Ovary (tissue), 9 donors: Measurements from ENCODE around the gene PALMD. TPM values are rescaled to one million over a fixed set of nuclear protein-coding genes. Genes with fewer than 3 reads are reported as not detected.
A peak's percentile ranks its signal among the peaks of the same experiment; 100 is the strongest.

Experiments
- DNase-seq, 5 donors: peaks; one replicate each; pipeline ENCODE4 v3.0.0-alpha.2; 2019 to 2020
- H3K27ac ChIP-seq, 2 donors: fragments of 200-600 bp; one replicate each; pipeline versions ENCODE4 v1.5.1 to v1.8.0; 2019 to 2022
- H3K27me3 ChIP-seq: fragments of 200-600 bp; one replicate; pipeline ENCODE4 v1.8.0; 2022
- H3K36me3 ChIP-seq: fragments of 200-600 bp; sonication (generic); one replicate; pipeline ENCODE4 v1.5.1; 2019
- H3K4me1 ChIP-seq: one replicate; pipeline ENCODE4 v1.8.1; 2013; ENCODE audit warnings: mild to moderate bottlenecking, moderate library complexity; ENCODE audit not compliant: insufficient read depth
- H3K4me3 ChIP-seq: fragments of 200-600 bp; sonication (generic); one replicate; pipeline ENCODE4 v1.5.1; 2017
- H3K9me3 ChIP-seq, 2 donors: fragments of 200-600 bp in 1 of 2; sonication (generic) in 1 of 2; one replicate each; pipeline versions ENCODE4 v1.5.1 to v1.8.1; 2013 to 2019; ENCODE audit warnings: mild to moderate bottlenecking in 1 of 2, moderate library complexity in 1 of 2
- CTCF ChIP-seq, 3 donors: fragments of 450-650 bp in 2 of 3; fragments of 200-600 bp in 1 of 3; IDR thresholded peaks; one replicate each; pipeline versions ENCODE4 v1.5.1 to v1.8.0; 2016 to 2022; ENCODE audit warnings: antibody characterized with exemption in 3 of 3, mild to moderate bottlenecking in 1 of 3
- EP300 ChIP-seq: sonication (generic); formaldehyde crosslinking; IDR thresholded peaks from one replicate; pipeline ENCODE4 v1.6.1; 2017; ENCODE audit warnings: antibody characterized with exemption
- POLR2A ChIP-seq: fragments of 450-650 bp; IDR thresholded peaks from one replicate; pipeline ENCODE4 v1.6.1; 2017; ENCODE audit warnings: antibody characterized with exemption, mild to moderate bottlenecking, moderate library complexity
- WGBS, 3 donors: extraction: QIAGEN DNeasy Blood & Tissue Kit in 1 of 3; methylation state at CpG; one replicate each; pipeline versions ENCODE4 v1.1.5 to v1.1.7; 2013 to 2017; 5-methylcytosine and 5-hydroxymethylcytosine counted together
- intact Hi-C, 4 donors: fragments of 100-400 bp; cut with DNase I; formaldehyde crosslinking; loops; one replicate each; pipeline versions ENCODE4 v1.11.0 to v1.15.1; 2022 to 2023
- polyA plus RNA-seq, 2 donors: library from polyadenylated mRNA; stranded (reverse); fragments of 200-250 nt in 1 of 2; fragments of 350-450 nt in 1 of 2; fragmentation: Illumina TruSeq in 1 of 2; extraction: RNeasy Lipid Tissue Mini Kit (QIAGEN cat#74804) in 1 of 2; gene quantifications; one replicate each; pipeline ENCODE4 v1.2.3, GENCODE V29; 2013 to 2014
- total RNA-seq, 7 donors: library from RNA; depleted of rRNA in 2 of 7; stranded (reverse); fragments of >200 nt in 2 of 7; fragmentation: NEBNext Ultra II Directional in 3 of 7; extraction: Animal tissue kit (Norgen Biotek cat#: 25700) in 3 of 7; gene quantifications; one replicate each; pipeline versions ENCODE4 v1.1.0 to v1.2.4, GENCODE V29; 2016 to 2023
- donor health status: DM: no; HTN: no; CAD: no; lungs with moderate emphysema.
- donor health status: DM: no; HTN: no; CAD: no.
- donor health status: Bipolar disorder and iron deficiency.
- donor health status: DM: yes; HTN: yes; CAD: no.
- donor health status: DM: no; HTN: no; CAD: no.
- donor health status: DM: yes; HTN: yes; CAD: no.

The PALMD gene
- total and polyA plus RNA-seq, 9 donors, result 18.0 to 43.7 (median 30.2) TPM

- 81 to 87% (median 85%) methylated on average over 4 of the region's 4 CpGs for WGBS, 3 donors
- no peaks in the 10 kb centered on the region for H3K9me3 ChIP-seq
- H3K27ac ChIP-seq, result no peak overlapping the region
- intact Hi-C loops, result no loop called here
- no peaks in the 10 kb centered on the region for H3K27me3 ChIP-seq
- TF ChIP-seq CTCF (IDR thresholded peaks at IDR 0.05) (no peak), EP300 (no peak), POLR2A (no peak)
- H3K4me1 ChIP-seq, result peaks cover 6% of the 10 kb centered on the region
- no peak overlapping the region for H3K4me3 ChIP-seq
- H3K36me3 ChIP-seq, result no peaks in the 10 kb centered on the region
- DNase-seq, result no peak
Observed at GRCh38 chr1:99669376-99669775, 23.5 kb downstream of the PALMD start.

GRCh38 chr1:99669821-99670220 lies 23.9 kb downstream of the PALMD start:
- no peak for TF ChIP-seq EP300
- no peak for TF ChIP-seq POLR2A
- no peak for TF ChIP-seq CTCF (IDR thresholded peaks at IDR 0.05)
- Histone ChIP-seq H3K27me3 (no peaks in the 10 kb centered on the region), H3K27ac (peak overlapping the region in 1 of 2 donors; percentile 4), H3K36me3 (no peaks in the 10 kb centered on the region), H3K4me1 (peaks cover 6% of the 10 kb centered on the region), H3K4me3 (no peak overlapping the region), H3K9me3 (no peaks in the 10 kb centered on the region)
- DNase-seq, result no peak
- 91 to 96% (median 92%) methylated on average over 2 of the region's 2 CpGs for WGBS, 3 donors
- intact Hi-C loops, result no loop called here

DNA sequence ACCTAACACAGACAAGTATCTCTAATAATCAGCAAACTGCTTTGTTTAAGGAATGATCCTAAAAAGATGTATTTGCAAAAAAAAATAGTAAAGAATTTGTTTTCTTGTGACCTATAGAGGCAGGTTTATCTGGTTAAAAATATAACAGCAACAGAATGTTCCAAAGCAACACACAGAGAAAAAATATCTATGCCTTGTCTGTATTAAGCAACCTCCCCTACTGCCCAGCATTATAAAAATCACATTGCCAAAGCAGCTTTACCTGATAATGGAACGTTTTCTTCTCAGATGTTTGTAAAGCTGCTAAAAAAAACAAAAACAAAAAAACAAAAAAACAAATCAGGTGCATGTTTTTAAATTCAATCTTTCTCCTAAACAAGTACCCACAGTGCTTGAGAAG lies 24.7 kb downstream of the PALMD start:
- DNase-seq, result no peak
- no peak for TF ChIP-seq EP300
- TF ChIP-seq POLR2A, result no peak
- TF ChIP-seq CTCF (IDR thresholded peaks at IDR 0.05), result no peak
- Histone ChIP-seq H3K4me1 (peaks cover 6% of the 10 kb centered on the region), H3K9me3 (no peaks in the 10 kb centered on the region), H3K27me3 (no peaks in the 10 kb centered on the region), H3K36me3 (no peaks in the 10 kb centered on the region), H3K4me3 (no peak overlapping the region), H3K27ac (no peak overlapping the region)
- intact Hi-C loops, result no loop called here
- 12 to 29% (median 14%) methylated on average over 1 of the region's 1 CpG for WGBS, 3 donors

DNA sequence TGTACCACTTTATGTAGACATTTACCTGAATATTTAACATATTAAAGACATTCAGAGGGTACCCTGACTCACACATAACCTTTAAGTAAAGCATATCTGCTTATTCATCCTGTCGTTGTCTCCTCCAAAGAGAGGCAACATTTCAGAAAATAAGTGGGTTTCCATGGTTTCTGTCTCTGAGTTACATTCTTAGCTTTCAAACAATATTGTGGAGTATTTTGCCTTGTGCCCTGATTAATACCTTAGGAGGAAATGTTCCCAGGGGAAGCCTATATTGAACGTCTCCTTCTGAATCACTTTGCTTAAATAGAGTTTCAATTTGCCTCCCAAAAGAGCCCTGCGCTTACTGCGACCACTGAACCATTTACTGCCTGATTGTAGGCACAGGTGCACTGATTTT lies 26.1 kb downstream of the PALMD start:
- peaks cover 6% of the 10 kb centered on the region for H3K4me1 ChIP-seq
- no peak for DNase-seq
- H3K27me3 ChIP-seq, result no peaks in the 10 kb centered on the region
- intact Hi-C loops, result no loop called here
- H3K4me3 ChIP-seq, result no peak overlapping the region
- no peaks in the 10 kb centered on the region for H3K36me3 ChIP-seq
- no peak for TF ChIP-seq EP300
- TF ChIP-seq CTCF (IDR thresholded peaks at IDR 0.05), result no peak
- TF ChIP-seq POLR2A, result no peak
- WGBS, 3 donors, result 71 to 78% (median 75%) methylated on average over 4 of the region's 4 CpGs
- no peak overlapping the region for H3K27ac ChIP-seq
- H3K9me3 ChIP-seq, result no peaks in the 10 kb centered on the region
